ENCODE results near the gene YWHAQ. TPM values are rescaled to one million over a fixed set of nuclear protein-coding genes. Genes with fewer than 3 reads are reported as not detected.
"Not testable (repeated sequence)": the region's sequence is repeated elsewhere in the genome, so short reads cannot be mapped to it uniquely, and the experiment has no call there.

The YWHAQ gene
- total RNA-seq, 4 donors from 2014 or later: 160 to 222 (median 168) TPM

- no peak for ATAC-seq (ENCODE audit: low FRiP score)
Measured at GRCh38 chr2:9623151-9623550, 7.6 kb downstream of the YWHAQ start.

GRCh38 chr2:9621655-9622054, 9.1 kb downstream of the YWHAQ start:
- ATAC-seq (ENCODE audit: low FRiP score): not testable (repeated sequence)

More at GRCh38 chr2:9623151-9623550, 7.6 kb downstream of the YWHAQ start:
- no peak for TF ChIP-seq CTCF (IDR thresholded peaks at IDR 0.05)
- no peak for DNase-seq (ENCODE audit: low spot score)

GRCh38 chr2:9618410-9618809, 12.4 kb downstream of the YWHAQ start:
- DNase-seq (ENCODE audit: low spot score) (no peak), ATAC-seq (ENCODE audit: low FRiP score) (no peak)
- no peak for TF ChIP-seq CTCF (IDR thresholded peaks at IDR 0.05)

More at GRCh38 chr2:9621655-9622054, 9.1 kb downstream of the YWHAQ start:
- not testable (repeated sequence) for DNase-seq (ENCODE audit: low spot score)

- ATAC-seq (ENCODE audit: low FRiP score): no peak
- no peak for TF ChIP-seq CTCF (IDR thresholded peaks at IDR 0.05)
- no peak for DNase-seq (ENCODE audit: low spot score)
Measured at GRCh38 chr2:9617749-9618148, 13.0 kb downstream of the YWHAQ start.

- no peak for ATAC-seq (ENCODE audit: low FRiP score)
Measured at GRCh38 chr2:9617296-9617695, 13.5 kb downstream of the YWHAQ start.

GRCh38 chr2:9614562-9614961, 16.2 kb downstream of the YWHAQ start:
- TF ChIP-seq CTCF (IDR thresholded peaks at IDR 0.05): no peak
- no peak for ATAC-seq (ENCODE audit: low FRiP score)
- no peak for DNase-seq (ENCODE audit: low spot score)

More at GRCh38 chr2:9617296-9617695, 13.5 kb downstream of the YWHAQ start:
- DNase-seq (ENCODE audit: low spot score): no peak
- no peak for TF ChIP-seq CTCF (IDR thresholded peaks at IDR 0.05)

GRCh38 chr2:9613291-9613690, 17.5 kb downstream of the YWHAQ start:
- ATAC-seq (ENCODE audit: low FRiP score) (no peak), DNase-seq (ENCODE audit: low spot score) (no peak)
- no peak for TF ChIP-seq CTCF (IDR thresholded peaks at IDR 0.05)

- DNase-seq (ENCODE audit: low spot score); ATAC-seq (ENCODE audit: low FRiP score): not testable (repeated sequence)
Measured at GRCh38 chr2:9611549-9611912, 19.3 kb downstream of the YWHAQ start.

All from omental fat pad (tissue), 4 donors.